Thyroid gland (tissue), 4 donors: ENCODE results near the gene ZFP36L1. TPM values are rescaled to one million over a fixed set of nuclear protein-coding genes. Genes with fewer than 3 reads are reported as not detected.

Experiments used
- DNase-seq, 2 donors: peaks; one replicate each; pipeline ENCODE4 v3.0.0-alpha.2; 2019
- H3K27ac ChIP-seq, 3 donors: fragments of 200-600 bp; sonication (generic); 1 replicate in 2 of 3; 2 replicates in 1 of 3; pipeline ENCODE4 v1.5.1; 2016 to 2019; ENCODE audit warnings: mild to moderate bottlenecking in 1 of 3, moderate library complexity in 1 of 3
- H3K27me3 ChIP-seq: fragments of 200-600 bp; sonication (generic); one replicate; pipeline ENCODE4 v1.5.1; 2019
- H3K36me3 ChIP-seq, 2 donors: fragments of 200-600 bp; sonication (generic); one replicate each; pipeline ENCODE4 v1.5.1; 2016 to 2019
- H3K4me1 ChIP-seq, 2 donors: fragments of 200-600 bp; sonication (generic); one replicate each; pipeline ENCODE4 v1.5.1; 2017 to 2019
- H3K4me3 ChIP-seq, 3 donors: fragments of 200-600 bp; sonication (generic); replicated peaks in 1 of 3; 1 replicate in 2 of 3; 2 replicates in 1 of 3; pipeline ENCODE4 v1.5.1; 2016; ENCODE audit warnings: mild to moderate bottlenecking in 1 of 3
- H3K9me3 ChIP-seq: fragments of 200-600 bp; sonication (generic); one replicate; pipeline ENCODE4 v1.5.1; 2017
- POLR2A ChIP-seq, 2 donors: fragments of 450-650 bp; IDR thresholded peaks; one replicate each; pipeline ENCODE4 v1.6.1; 2017; ENCODE audit warnings: antibody characterized with exemption in 2 of 2, mild to moderate bottlenecking in 2 of 2, moderate library complexity in 1 of 2
- WGBS, 2 donors: methylation state at CpG; one replicate each; pipeline ENCODE4 v1.1.5; 2017; 5-methylcytosine and 5-hydroxymethylcytosine counted together
- intact Hi-C: fragments of 100-400 bp; cut with DNase I; formaldehyde crosslinking; loops from one replicate; pipeline ENCODE4 v1.15.1; 2023
- total RNA-seq, 4 donors: library from RNA; depleted of rRNA; stranded (reverse); fragments of >200 nt; gene quantifications; one replicate each; pipeline ENCODE4 v1.2.3, GENCODE V29; 2016
- TF ChIP-seq, protein P1 (sequence below), 6 experiments: fragments of 200-600 bp in 3 of 6; fragments of 450-650 bp in 3 of 6; sonication (generic) in 3 of 6; IDR thresholded peaks; one replicate each; pipeline ENCODE4 v1.5.1; 2016 to 2019; ENCODE audit warnings: antibody characterized with exemption in 6 of 6, mild to moderate bottlenecking in 2 of 6, inconsistent platforms in 1 of 6, moderate library complexity in 1 of 6

ZFP36L1 gene
- total RNA-seq, 4 donors from 2014 or later: 96.9 to 274 (median 127) TPM

- no peak overlapping the region for H3K27ac ChIP-seq
- intact Hi-C loops: no loop called here
- H3K4me3 ChIP-seq: no peak overlapping the region
- peaks cover 7 to 10% of the 10 kb centered on the region in 2 donors for H3K4me1 ChIP-seq
- H3K9me3 ChIP-seq: no peaks in the 10 kb centered on the region
- DNase-seq: no peak
- WGBS, 2 donors: 92 to 100% methylated on average over 4 of the region's 4 CpGs
- TF ChIP-seq POLR2A (IDR thresholded peaks at IDR 0.05): no peak
- TF ChIP-seq, protein P1, sequence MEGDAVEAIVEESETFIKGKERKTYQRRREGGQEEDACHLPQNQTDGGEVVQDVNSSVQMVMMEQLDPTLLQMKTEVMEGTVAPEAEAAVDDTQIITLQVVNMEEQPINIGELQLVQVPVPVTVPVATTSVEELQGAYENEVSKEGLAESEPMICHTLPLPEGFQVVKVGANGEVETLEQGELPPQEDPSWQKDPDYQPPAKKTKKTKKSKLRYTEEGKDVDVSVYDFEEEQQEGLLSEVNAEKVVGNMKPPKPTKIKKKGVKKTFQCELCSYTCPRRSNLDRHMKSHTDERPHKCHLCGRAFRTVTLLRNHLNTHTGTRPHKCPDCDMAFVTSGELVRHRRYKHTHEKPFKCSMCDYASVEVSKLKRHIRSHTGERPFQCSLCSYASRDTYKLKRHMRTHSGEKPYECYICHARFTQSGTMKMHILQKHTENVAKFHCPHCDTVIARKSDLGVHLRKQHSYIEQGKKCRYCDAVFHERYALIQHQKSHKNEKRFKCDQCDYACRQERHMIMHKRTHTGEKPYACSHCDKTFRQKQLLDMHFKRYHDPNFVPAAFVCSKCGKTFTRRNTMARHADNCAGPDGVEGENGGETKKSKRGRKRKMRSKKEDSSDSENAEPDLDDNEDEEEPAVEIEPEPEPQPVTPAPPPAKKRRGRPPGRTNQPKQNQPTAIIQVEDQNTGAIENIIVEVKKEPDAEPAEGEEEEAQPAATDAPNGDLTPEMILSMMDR (IDR thresholded peaks at IDR 0.05): no peak
- no peaks in the 10 kb centered on the region for H3K36me3 ChIP-seq
- no peaks in the 10 kb centered on the region for H3K27me3 ChIP-seq
Measured at GRCh38 chr14:68740788-68741476, 51.9 kb downstream of the ZFP36L1 start.

DNA sequence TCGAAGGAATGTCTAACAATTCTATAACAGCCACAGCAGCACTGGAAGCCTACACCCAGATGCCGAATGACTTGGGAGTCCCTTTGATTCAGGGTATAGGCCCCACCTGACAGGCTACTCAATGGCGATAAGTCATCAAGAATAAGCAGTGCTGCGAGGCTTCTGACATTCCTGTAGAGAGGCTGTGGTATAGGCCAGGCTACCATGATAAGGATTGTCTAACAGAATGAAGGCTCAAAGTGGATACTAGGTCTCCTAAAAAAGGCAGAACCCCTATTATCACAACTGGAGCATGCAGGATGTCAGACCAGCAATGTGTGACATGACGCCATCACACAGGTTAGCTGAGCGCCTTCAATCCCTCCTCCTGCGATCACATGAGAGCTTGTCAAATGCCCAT, 53.2 kb downstream of the ZFP36L1 start:
- no peak for DNase-seq
- no peak overlapping the region for H3K4me3 ChIP-seq
- intact Hi-C loops: no loop called here
- no peaks in the 10 kb centered on the region for H3K9me3 ChIP-seq
- WGBS, 2 donors: 93 to 94% methylated on average over 7 of the region's 7 CpGs
- TF ChIP-seq, protein P1 (IDR thresholded peaks at IDR 0.05): no peak
- no peak for TF ChIP-seq POLR2A (IDR thresholded peaks at IDR 0.05)
- peaks cover 12 to 16% of the 10 kb centered on the region in 2 donors for H3K4me1 ChIP-seq
- no peaks in the 10 kb centered on the region for H3K27me3 ChIP-seq
- no peaks in the 10 kb centered on the region for H3K36me3 ChIP-seq
- no peak overlapping the region for H3K27ac ChIP-seq

- Histone ChIP-seq H3K27me3 (no peaks in the 10 kb centered on the region), H3K27ac (no peak overlapping the region), H3K4me3 (no peak overlapping the region), H3K36me3 (no peaks in the 10 kb centered on the region), H3K4me1 (peaks cover 12 to 16% of the 10 kb centered on the region in 2 donors), H3K9me3 (no peaks in the 10 kb centered on the region)
- DNase-seq: no peak
- TF ChIP-seq POLR2A (IDR thresholded peaks at IDR 0.05): no peak
- TF ChIP-seq, protein P1 (IDR thresholded peaks at IDR 0.05): no peak
- intact Hi-C loops: no loop called here
- WGBS, 2 donors: 96 to 99% methylated on average over 4 of the region's 4 CpGs
Measured at GRCh38 chr14:68738559-68738958, 54.3 kb downstream of the ZFP36L1 start.

Other genes starting within 250 kb of the ZFP36L1 start
- gene ACTN1, start 186.2 kb upstream of the ZFP36L1 start, total RNA-seq: 10 to 100 TPM; 48.1 to 90.4 (median 64.8) TPM